HG03159 (cell line): ENCODE measurements around the gene CDX1.

Experiments used
- ATAC-seq: cut with Tn5 transposase; IDR thresholded peaks from one replicate; pipeline ENCODE4 v1.9.1; 2021; ENCODE audit warnings: mild to moderate bottlenecking, moderate library complexity; ENCODE audit not compliant: unreplicated experiment

Gene CDX1

GRCh38 chr5:150131461-150131860, 35.1 kb upstream of the CDX1 start:
- no peak for ATAC-seq

GRCh38 chr5:150131978-150132694, 34.4 kb upstream of the CDX1 start:
- ATAC-seq, result no peak

GRCh38 chr5:150132740-150133139, 33.8 kb upstream of the CDX1 start:
- no peak for ATAC-seq

- ATAC-seq, result no peak
Measured at GRCh38 chr5:150133581-150134197, 32.9 kb upstream of the CDX1 start.

GRCh38 chr5:150134198-150134588, 32.4 kb upstream of the CDX1 start:
- ATAC-seq, result no peak

- no peak for ATAC-seq
Measured at GRCh38 chr5:150135557-150136304, 30.8 kb upstream of the CDX1 start.

- ATAC-seq, result no peak
Measured at GRCh38 chr5:150136305-150137167, 30.0 kb upstream of the CDX1 start.

- ATAC-seq, result no peak
Measured at GRCh38 chr5:150137168-150137957, 29.2 kb upstream of the CDX1 start.

GRCh38 chr5:150137997-150138396, 28.6 kb upstream of the CDX1 start:
- ATAC-seq, result no peak

GRCh38 chr5:150138551-150139265, 27.9 kb upstream of the CDX1 start:
- no peak for ATAC-seq

- ATAC-seq, result no peak
Measured at GRCh38 chr5:150139334-150139733, 27.2 kb upstream of the CDX1 start.

- no peak for ATAC-seq
Measured at GRCh38 chr5:150140830-150141229, 25.7 kb upstream of the CDX1 start.

- ATAC-seq, result no peak
Measured at GRCh38 chr5:150141544-150142184, 24.9 kb upstream of the CDX1 start.

GRCh38 chr5:150142185-150142958, 24.2 kb upstream of the CDX1 start:
- no peak for ATAC-seq

- ATAC-seq, result no peak
Measured at GRCh38 chr5:150142959-150143349, 23.6 kb upstream of the CDX1 start.

GRCh38 chr5:150143350-150144245, 23.0 kb upstream of the CDX1 start:
- ATAC-seq, result no peak

GRCh38 chr5:150144246-150144801, 22.3 kb upstream of the CDX1 start:
- ATAC-seq, result no peak
